ENCODE results near the gene PLSCR5.

DNA sequence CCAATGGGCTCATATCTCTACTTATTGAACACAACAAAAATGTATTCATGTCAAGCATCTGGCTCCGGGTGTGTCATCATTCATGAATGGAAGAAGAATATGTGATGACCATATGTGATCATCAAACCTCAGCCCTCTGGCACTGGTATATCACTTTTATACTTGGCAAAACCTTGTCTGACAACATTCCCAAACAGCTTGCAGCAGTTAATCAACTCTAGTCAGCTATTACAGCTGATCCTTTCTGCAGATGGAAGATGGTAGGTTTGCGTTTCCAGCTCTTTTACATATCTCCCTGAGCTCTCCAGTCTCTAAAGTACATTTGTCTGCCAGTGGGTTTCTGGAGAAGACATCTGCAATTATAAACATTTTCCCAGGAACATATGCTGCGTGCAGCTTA is 6.6 kb downstream of the PLSCR5 start:
- no peak for TF ChIP-seq GATA3 (IDR thresholded peaks at IDR 0.05; ENCODE audit: low read depth, low read length)
- no peak for TF ChIP-seq GATA2 (IDR thresholded peaks at IDR 0.05; ENCODE audit: low read depth, low read length)

All from SH-SY5Y (cell line).